ENCODE data around the gene GPR162.

GRCh38 chr12:6777386-6777785 is 44.2 kb upstream of the GPR162 start:
- TF ChIP-seq CTCF (IDR thresholded peaks at IDR 0.05; ENCODE audit: low read length) (no peak), EZH2 (optimal IDR thresholded peaks at IDR 0.05; ENCODE audit: low read depth, low read length) (no peak)

Measured in MM.1S (cell line).